Activated T-helper 1 cell treated with anti-CD3 and anti-CD28 coated beads, Interleukin-2, amount 50 U/mL, for 16 hours (primary cell): ENCODE data around the gene SERPINA4.

Experiments
- DNase-seq, 2 donors: peaks; one replicate each; pipeline ENCODE4 v3.0.0-alpha.2; 2020; ENCODE audit warnings: low read depth in 1 of 2, low spot score in 1 of 2

Gene SERPINA4

GRCh38 chr14:94560751-94561655 is at the start of gene SERPINA4:
TSS of gene SERPINA4 (plus strand) at chr14:94561442. CDS start at chr14:94563483, 2,041 bp downstream.
- no peak for DNase-seq

- no peak for DNase-seq
Measured at GRCh38 chr14:94514351-94514750, 46.9 kb upstream of the SERPINA4 start.

- DNase-seq, result no peak
Measured at GRCh38 chr14:94515426-94515825, 45.8 kb upstream of the SERPINA4 start.

GRCh38 chr14:94515856-94516255 is 45.4 kb upstream of the SERPINA4 start:
- no peak for DNase-seq

GRCh38 chr14:94517248-94517640 is 44.0 kb upstream of the SERPINA4 start:
- DNase-seq, result no peak

- no peak for DNase-seq
Measured at GRCh38 chr14:94517641-94518257, 43.5 kb upstream of the SERPINA4 start.

- DNase-seq, result no peak
Measured at GRCh38 chr14:94521375-94522114, 39.7 kb upstream of the SERPINA4 start.

- DNase-seq, result no peak
Measured at GRCh38 chr14:94522115-94522724, 39.0 kb upstream of the SERPINA4 start.

- no peak for DNase-seq
Measured at GRCh38 chr14:94523265-94523664, 38.0 kb upstream of the SERPINA4 start.

GRCh38 chr14:94524093-94524492 is 37.1 kb upstream of the SERPINA4 start:
- no peak for DNase-seq

- no peak for DNase-seq
Measured at GRCh38 chr14:94531187-94531586, 30.1 kb upstream of the SERPINA4 start.

GRCh38 chr14:94532447-94532846 is 28.8 kb upstream of the SERPINA4 start:
- no peak for DNase-seq

- DNase-seq, result no peak
Measured at GRCh38 chr14:94535506-94535905, 25.7 kb upstream of the SERPINA4 start.

GRCh38 chr14:94536836-94537235 is 24.4 kb upstream of the SERPINA4 start:
- DNase-seq, result no peak

GRCh38 chr14:94538070-94538740 is 23.0 kb upstream of the SERPINA4 start:
- DNase-seq, result no peak

GRCh38 chr14:94539181-94539580 is 22.1 kb upstream of the SERPINA4 start:
- no peak for DNase-seq

GRCh38 chr14:94540031-94540794 is 21.0 kb upstream of the SERPINA4 start:
- no peak for DNase-seq

GRCh38 chr14:94541234-94541975 is 19.8 kb upstream of the SERPINA4 start:
- DNase-seq, result no peak

- no peak for DNase-seq
Measured at GRCh38 chr14:94542111-94542810, 19.0 kb upstream of the SERPINA4 start.
